Kidney (tissue), 14 donors: ENCODE data around the gene RRAS2. TPM values are rescaled to one million over a fixed set of nuclear protein-coding genes. Genes with fewer than 3 reads are reported as not detected.

Experiments
- DNase-seq, 5 donors: peaks; one replicate each; pipeline ENCODE4 v3.0.0-alpha.2; 2013 to 2020
- FAIRE-seq: peaks from 2 replicates; lab custom pipeline; 2012; peaks lifted over from hg19 to GRCh38; lab: Jason Lieb, UNC
- H3K27ac ChIP-seq, 2 donors: one replicate each; pipeline ENCODE4 v1.7.0; 2013; ENCODE audit warnings: low read depth in 2 of 2, low read length in 2 of 2, inconsistent platforms in 1 of 2
- H3K27me3 ChIP-seq: one replicate; pipeline ENCODE4 v1.7.1; 2013; ENCODE audit warnings: low read length, inconsistent platforms; ENCODE audit not compliant: control insufficient read depth, insufficient read depth
- H3K36me3 ChIP-seq, 3 donors: one replicate each; pipeline versions ENCODE4 v1.7.0 to v1.7.1; 2013; ENCODE audit warnings: low read length in 3 of 3, control low read depth in 1 of 3, inconsistent platforms in 1 of 3; ENCODE audit not compliant: insufficient read depth in 3 of 3, control insufficient read depth in 2 of 3
- H3K4me1 ChIP-seq, 3 donors: one replicate each; pipeline versions ENCODE4 v1.7.0 to v1.7.1; 2013; ENCODE audit warnings: low read length in 3 of 3, inconsistent platforms in 1 of 3, low read depth in 1 of 3; ENCODE audit not compliant: control insufficient read depth in 2 of 3, insufficient read depth in 2 of 3
- H3K4me3 ChIP-seq, 3 donors: one replicate each; pipeline versions ENCODE4 v1.7.0 to v1.8.1; 2013; ENCODE audit warnings: low read length in 3 of 3, control low read depth in 1 of 3, inconsistent platforms in 1 of 3
- H3K9ac ChIP-seq, 3 donors: one replicate each; pipeline versions ENCODE4 v1.7.0 to v1.7.1; 2013; ENCODE audit warnings: low read length in 3 of 3, control low read depth in 1 of 3, inconsistent platforms in 1 of 3
- H3K9me3 ChIP-seq, 3 donors: one replicate each; pipeline versions ENCODE4 v1.7.0 to v1.7.1; 2013; ENCODE audit warnings: low read length in 3 of 3, control low read depth in 1 of 3, inconsistent platforms in 1 of 3; ENCODE audit not compliant: control insufficient read depth in 2 of 3, insufficient read depth in 1 of 3
- intact Hi-C: fragments of 100-400 bp; cut with DNase I; formaldehyde crosslinking; loops from one replicate; pipeline ENCODE4 v1.11.1; 2022
- polyA plus RNA-seq: library from polyadenylated mRNA; stranded (reverse); fragments of 350-450 nt; fragmentation: Illumina TruSeq; extraction: RNeasy Lipid Tissue Mini Kit (QIAGEN cat#74804); gene quantifications from one replicate; pipeline ENCODE4 v1.2.3, GENCODE V29; 2014; ENCODE audit warnings: low read depth, low replicate concordance; ENCODE audit not compliant: insufficient read depth
- total RNA-seq: library from RNA; stranded (reverse); fragmentation: NEBNext Ultra II Directional; extraction: Animal tissue kit (Norgen Biotek cat#: 25700); gene quantifications from one replicate; pipeline ENCODE4 v1.2.1, GENCODE V29; 2021
- TF ChIP-seq, protein P1 (sequence below): IDR thresholded peaks from 3 replicates; pipeline ENCODE4 v1.5.1; 2012; ENCODE audit warnings: mild to moderate bottlenecking, moderate library complexity, borderline replicate concordance; ENCODE audit not compliant: insufficient read depth; ENCODE audit errors: extremely low read depth
- donor health status: control.
- donor health status: control.
- donor health status: control.
- donor health status: control.
- donor health status: control.
- donor health status: DM: yes; HTN: yes; CAD: no.
- donor health status: Normal renal cell carcinoma (clear cell type).

The RRAS2 gene
- total and polyA plus RNA-seq, 2 donors from 2014 or later, result 23.3 to 33.2 TPM

DNA sequence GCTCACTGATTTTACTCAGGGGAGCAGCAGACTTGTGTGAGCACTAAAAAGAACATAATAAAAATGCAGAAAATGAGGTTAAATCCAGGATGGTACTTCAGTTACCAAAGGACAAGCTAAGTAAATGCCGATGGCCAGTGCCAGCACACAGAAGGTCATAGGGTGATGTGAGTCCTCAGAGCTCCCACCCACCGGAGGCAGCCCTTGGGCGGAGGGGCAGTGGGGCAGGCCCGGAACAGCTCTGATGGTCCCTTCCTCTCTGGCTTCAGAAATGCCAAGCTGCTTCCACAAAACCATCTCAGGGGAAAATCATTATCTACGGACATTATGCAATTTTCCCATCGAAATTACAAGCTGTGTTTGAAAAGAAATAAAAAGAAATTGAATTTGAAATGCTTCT is 124.5 kb downstream of the RRAS2 start:
- H3K9ac ChIP-seq, result no peak overlapping the region
- intact Hi-C loops, result no loop called here
- H3K4me3 ChIP-seq, result no peak overlapping the region
- no peaks in the 10 kb centered on the region for H3K9me3 ChIP-seq
- peaks cover 0 to 3% (median 0%) of the 10 kb centered on the region in 3 donors for H3K4me1 ChIP-seq
- H3K27ac ChIP-seq, result no peak overlapping the region
- no peak for DNase-seq
- H3K27me3 ChIP-seq, result no peaks in the 10 kb centered on the region
- no peak for FAIRE-seq
- TF ChIP-seq, protein P1, sequence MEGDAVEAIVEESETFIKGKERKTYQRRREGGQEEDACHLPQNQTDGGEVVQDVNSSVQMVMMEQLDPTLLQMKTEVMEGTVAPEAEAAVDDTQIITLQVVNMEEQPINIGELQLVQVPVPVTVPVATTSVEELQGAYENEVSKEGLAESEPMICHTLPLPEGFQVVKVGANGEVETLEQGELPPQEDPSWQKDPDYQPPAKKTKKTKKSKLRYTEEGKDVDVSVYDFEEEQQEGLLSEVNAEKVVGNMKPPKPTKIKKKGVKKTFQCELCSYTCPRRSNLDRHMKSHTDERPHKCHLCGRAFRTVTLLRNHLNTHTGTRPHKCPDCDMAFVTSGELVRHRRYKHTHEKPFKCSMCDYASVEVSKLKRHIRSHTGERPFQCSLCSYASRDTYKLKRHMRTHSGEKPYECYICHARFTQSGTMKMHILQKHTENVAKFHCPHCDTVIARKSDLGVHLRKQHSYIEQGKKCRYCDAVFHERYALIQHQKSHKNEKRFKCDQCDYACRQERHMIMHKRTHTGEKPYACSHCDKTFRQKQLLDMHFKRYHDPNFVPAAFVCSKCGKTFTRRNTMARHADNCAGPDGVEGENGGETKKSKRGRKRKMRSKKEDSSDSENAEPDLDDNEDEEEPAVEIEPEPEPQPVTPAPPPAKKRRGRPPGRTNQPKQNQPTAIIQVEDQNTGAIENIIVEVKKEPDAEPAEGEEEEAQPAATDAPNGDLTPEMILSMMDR, result no peak
- H3K36me3 ChIP-seq, result no peaks in the 10 kb centered on the region

DNA sequence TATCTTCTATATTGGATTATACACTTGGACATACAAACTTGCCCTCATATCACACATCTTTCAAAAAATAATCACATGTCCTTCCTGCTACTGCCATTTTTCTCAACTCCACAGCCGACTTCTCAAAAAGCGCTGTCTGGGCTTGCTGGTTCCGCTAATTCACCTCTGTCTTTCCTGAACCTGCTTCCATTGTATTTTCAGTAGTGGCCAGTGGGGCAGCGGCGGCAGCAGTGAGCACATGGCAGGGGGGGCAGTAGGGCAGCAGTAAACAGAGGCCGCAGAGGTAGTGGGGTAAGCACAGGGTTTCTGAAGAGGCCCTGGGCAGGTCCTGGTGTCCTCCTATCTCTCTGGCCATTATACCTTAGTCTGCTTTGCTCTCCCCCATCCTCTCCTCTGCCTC is 126.3 kb downstream of the RRAS2 start:
- intact Hi-C loops, result no loop called here
- DNase-seq (no peak), FAIRE-seq (no peak)
- Histone ChIP-seq H3K9me3 (no peaks in the 10 kb centered on the region), H3K4me3 (no peak overlapping the region), H3K27me3 (no peaks in the 10 kb centered on the region), H3K27ac (no peak overlapping the region), H3K4me1 (peaks cover 0 to 4% (median 0%) of the 10 kb centered on the region in 3 donors), H3K36me3 (no peaks in the 10 kb centered on the region), H3K9ac (no peak overlapping the region)
- TF ChIP-seq, protein P1, result peak; percentile 32

DNA sequence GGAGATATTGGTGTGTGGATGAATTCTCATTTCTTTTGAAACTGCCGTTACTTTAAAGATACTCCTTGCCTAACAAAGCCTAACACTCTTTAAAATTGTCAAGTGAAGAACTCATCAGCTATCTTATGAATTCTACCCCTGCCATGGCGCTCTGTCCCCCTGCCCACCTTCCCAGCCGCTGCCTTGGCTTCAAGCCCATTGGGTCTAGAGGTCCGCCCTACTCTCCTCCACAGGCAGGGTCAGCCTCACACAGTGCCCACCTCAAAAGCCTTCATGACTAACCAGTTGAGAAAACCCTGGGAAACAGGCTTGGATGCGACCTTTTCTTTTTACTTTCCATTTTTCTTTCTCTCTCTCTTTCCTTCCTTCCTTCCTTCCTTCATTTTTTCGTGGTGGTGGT is 128.6 kb downstream of the RRAS2 start:
- H3K27ac ChIP-seq, result no peak overlapping the region
- intact Hi-C loops, result no loop called here
- peaks cover 0 to 7% (median 0%) of the 10 kb centered on the region in 3 donors for H3K9me3 ChIP-seq
- H3K27me3 ChIP-seq, result no peaks in the 10 kb centered on the region
- no peak overlapping the region for H3K9ac ChIP-seq
- FAIRE-seq (no peak), DNase-seq (no peak)
- peaks cover 0 to 4% (median 0%) of the 10 kb centered on the region in 3 donors for H3K4me1 ChIP-seq
- no peaks in the 10 kb centered on the region for H3K36me3 ChIP-seq
- no peak overlapping the region for H3K4me3 ChIP-seq
- TF ChIP-seq, protein P1, result no peak

DNA sequence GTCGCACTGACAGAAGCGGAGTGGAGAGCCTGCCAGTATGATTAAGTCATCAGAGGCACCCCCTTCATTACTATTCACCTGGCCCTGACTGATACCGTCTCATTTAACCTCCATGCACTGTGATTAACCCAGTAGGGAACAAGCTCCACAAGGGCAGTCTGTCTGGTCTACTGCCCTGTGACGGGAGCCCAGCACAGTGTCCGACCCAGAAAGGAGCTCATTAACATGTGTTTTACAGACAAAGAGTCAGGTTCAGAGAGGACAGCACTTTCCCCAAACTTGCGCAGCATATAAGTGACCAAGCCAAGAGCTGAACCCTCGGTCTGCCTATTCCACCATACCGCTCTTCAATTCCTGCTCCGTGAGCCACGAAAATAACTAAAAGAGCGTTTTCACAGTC is 129.5 kb downstream of the RRAS2 start:
- Histone ChIP-seq H3K9ac (no peak overlapping the region), H3K9me3 (peaks cover 0 to 7% (median 0%) of the 10 kb centered on the region in 3 donors), H3K4me1 (peaks cover 0 to 4% (median 0%) of the 10 kb centered on the region in 3 donors), H3K36me3 (no peaks in the 10 kb centered on the region), H3K27ac (no peak overlapping the region), H3K27me3 (no peaks in the 10 kb centered on the region), H3K4me3 (peak overlapping the region in 1 of 3 donors; percentile 27)
- no peak for FAIRE-seq
- TF ChIP-seq, protein P1, result no peak
- intact Hi-C loops, result no loop called here
- DNase-seq, result no peak
